NCI-H1048 (cell line): ENCODE results near the gene TRIM37.
"Not testable (repeated sequence)": the region's sequence is repeated elsewhere in the genome, so short reads cannot be mapped to it uniquely, and the experiment has no call there.

Experiments
- DNase-seq: peaks from one replicate; lab custom pipeline; 2025; lab: John Stamatoyannopoulos, UW

Gene TRIM37

DNA sequence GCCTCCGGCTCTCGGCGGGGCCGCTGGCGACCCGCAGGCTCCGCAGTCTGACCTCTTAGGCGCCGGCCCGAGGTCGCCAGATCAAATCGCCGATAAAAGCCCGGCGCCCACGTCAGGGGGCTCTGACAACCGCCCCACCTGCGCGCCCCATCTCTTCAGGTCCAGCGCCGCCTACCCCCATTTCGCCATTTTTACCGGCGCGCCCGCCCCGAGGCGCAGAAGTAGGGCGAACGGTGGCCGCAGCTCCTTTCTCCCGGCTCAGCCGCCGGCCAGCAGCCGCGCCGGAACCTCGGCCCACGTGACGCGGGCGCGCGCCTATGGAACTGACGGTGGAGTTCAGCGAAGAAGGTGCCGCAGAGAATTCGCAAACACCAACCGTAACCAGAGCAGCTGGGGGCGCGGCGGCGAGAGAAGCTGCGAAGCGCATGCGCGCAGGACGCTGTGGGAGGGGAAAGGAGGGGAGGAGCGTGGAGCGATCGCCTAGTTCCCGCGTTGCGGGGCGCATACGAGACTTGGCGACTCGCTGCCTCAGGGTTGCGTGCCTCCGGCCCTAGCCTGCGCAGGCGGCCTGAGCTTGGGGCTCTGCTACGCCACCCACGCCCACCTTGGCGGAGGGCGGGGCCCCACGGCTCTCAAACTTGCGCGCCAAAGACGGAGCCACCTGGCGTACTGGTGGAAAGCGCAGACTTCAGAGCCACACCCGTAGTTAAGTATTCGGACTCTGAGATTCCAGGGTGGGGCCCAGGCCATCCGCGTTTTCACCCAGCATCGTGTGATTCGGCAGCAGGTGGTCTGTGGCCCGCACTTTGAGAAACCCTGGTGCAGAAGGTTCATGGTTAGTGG, at the start of gene TRIM37:
Gene TRIM37, minus strand, starts transcription at position 418 of the 843 bp plus-strand sequence. CDS start 419 bp downstream, outside the sequence.
- DNase-seq = peak; percentile 94

DNA sequence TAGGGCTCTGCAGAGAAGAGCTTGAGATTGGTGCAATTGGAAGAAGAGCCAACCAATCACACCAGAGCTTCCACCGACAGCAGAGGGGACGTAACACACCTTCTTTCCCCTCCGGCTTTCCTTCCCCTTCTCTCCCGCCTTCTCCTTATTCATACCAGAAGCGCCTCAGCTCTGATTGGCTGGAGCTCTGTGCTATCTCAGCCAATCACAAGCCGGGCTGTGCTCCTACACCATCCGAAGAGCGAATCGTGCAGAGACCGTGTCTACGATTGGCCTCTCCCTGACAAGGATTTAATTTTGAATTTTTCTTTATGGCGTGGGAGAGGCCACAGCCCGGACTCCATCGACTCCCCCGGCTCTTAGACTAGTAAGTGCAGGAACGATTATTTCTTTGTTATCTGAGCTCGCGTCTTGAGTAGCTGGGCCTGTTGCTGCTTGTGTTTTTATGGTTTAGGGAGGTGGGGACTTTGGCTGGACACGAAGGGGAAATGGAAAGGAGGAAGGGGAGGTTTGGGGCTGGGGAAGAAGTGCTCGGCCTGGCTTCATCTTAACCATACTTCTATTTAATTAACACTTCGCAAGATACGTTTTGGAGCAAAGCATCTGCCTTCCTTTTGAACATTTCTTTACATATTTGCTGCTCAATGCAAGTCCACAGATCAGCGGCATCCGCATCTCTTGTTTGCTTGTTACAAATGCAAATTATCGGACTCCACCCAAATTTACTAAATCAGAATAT, 48.9 kb upstream of the TRIM37 start, which contains the start of gene PRR11:
Gene PRR11, plus strand, starts transcription at position 308 of the 739 bp plus-strand sequence. CDS start 14,007 bp downstream, outside the sequence.
- peak; percentile 100 for DNase-seq

GRCh38 chr17:59154721-59155438, 48.2 kb upstream of the TRIM37 start, which contains the start of gene SKA2:
SKA2 (minus strand) TSS chr17:59155186; CDS start chr17:59155163, 23 bp downstream.
- DNase-seq = peak; percentile 100

GRCh38 chr17:59154292-59154720, 47.6 kb upstream of the TRIM37 start:
- DNase-seq = no peak

GRCh38 chr17:59152925-59153324, 46.2 kb upstream of the TRIM37 start:
- no peak for DNase-seq

DNA sequence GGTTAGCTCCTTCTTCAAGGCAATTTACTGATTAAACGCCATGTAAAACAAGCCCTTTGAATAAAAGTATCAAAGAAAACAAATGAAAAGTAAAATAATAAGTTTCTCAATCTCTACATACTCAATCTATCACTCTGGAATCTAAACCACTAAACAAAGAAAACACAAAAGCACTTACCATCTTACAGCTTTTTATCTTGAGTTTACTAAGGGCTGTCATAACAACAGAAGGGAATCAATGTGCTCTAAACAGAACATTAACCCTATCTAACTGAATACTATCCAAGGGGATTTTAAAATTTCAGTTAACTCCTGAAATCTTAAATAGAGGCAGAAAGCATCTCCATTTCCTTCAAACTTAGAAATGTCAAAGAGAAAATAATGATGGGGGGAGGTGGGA, 44.9 kb upstream of the TRIM37 start:
- DNase-seq = no peak

DNA sequence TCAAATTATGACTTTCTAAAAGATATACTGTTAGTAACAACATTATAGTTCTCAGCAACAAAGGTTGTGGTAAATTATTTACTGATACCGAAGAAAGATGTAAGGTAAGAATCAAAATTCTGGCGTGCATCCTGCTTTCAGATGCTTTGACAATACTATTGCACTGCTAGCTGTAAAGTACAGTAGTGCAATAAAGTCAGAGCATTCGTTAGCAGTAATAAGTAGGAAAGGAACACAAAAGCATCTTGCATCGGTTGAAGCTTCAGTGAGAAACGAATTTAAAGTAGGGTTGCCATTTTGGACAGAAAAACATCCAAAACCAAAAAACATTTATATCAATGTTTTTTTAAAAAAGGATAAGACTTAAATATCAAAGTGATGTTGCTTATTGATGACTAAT, 44.3 kb upstream of the TRIM37 start:
- DNase-seq = no peak

GRCh38 chr17:59149841-59150511, 43.3 kb upstream of the TRIM37 start:
- no peak for DNase-seq

DNA sequence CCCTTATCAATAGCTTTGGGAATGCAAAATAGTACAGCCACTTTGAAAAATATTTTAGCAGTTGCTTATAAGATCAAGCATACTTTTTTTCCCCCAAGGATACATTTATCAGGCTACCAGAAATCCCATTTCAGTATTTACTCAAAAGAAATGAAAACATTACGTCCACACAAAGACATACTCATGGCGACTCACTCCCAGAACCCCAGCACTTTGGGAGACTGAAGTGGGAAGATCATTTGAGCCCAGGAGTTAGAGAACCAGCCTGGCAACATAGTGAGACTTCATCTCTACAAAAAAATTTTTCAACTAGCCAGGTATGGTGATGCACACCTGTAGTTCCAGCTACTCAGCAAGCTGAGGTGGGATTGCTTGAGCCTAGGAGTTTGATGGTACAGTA, 42.4 kb upstream of the TRIM37 start:
- DNase-seq = no peak

DNA sequence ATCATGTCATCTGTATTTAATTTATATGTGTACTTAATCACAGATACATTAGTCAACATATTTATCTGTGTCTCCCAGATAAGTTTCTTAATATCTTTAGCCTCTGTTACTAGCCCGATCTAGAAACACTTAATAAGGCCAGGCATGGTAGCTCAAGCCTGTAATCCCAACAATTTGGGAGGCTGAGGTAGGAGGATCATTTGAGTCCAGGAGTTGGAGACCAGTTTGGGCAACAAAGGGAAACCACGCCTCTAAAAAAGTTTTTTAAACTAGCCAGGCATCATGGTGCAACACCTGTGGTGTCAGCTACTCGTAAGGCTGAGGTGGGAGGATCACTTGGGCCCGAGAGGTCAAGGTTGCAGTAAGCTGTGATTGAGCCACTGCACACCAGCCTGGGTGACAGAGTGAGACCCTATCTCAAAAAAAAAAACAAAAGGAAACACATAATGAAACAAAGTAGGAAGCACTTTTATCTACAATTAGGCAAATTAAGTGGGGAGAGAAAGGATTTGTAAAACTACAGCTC, 39.0 kb upstream of the TRIM37 start:
- no peak for DNase-seq

GRCh38 chr17:59141860-59142259, 35.2 kb upstream of the TRIM37 start:
- no peak for DNase-seq

- no peak for DNase-seq
These were observed 33.3 kb upstream of the TRIM37 start for GRCh38 chr17:59139939-59140338.

DNA sequence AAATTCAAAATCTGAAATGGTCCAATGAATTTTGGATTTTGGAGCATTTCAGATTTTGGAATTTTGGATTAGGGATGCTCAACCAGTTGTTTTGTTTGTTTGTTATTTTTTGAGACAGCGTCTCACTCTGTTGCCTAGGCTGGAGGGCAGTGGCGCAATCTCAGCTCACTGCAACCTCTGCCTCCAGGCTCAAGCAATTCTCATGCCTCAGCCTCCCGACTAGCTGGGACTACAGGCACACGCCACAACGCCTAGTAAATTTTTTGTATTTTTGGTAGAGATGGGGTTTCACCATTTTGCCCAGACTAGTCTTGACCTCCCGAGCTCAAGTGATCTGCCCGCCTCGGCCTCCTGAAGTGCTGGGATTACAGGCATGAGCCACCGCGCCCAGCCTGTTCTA, 31.7 kb upstream of the TRIM37 start:
- DNase-seq = not testable (repeated sequence)

GRCh38 chr17:59131131-59131530, 24.5 kb upstream of the TRIM37 start:
- DNase-seq = no peak

- no peak for DNase-seq
These were observed 23.1 kb upstream of the TRIM37 start for GRCh38 chr17:59129814-59130213.

GRCh38 chr17:59126809-59127417, 20.2 kb upstream of the TRIM37 start:
- no peak for DNase-seq

DNA sequence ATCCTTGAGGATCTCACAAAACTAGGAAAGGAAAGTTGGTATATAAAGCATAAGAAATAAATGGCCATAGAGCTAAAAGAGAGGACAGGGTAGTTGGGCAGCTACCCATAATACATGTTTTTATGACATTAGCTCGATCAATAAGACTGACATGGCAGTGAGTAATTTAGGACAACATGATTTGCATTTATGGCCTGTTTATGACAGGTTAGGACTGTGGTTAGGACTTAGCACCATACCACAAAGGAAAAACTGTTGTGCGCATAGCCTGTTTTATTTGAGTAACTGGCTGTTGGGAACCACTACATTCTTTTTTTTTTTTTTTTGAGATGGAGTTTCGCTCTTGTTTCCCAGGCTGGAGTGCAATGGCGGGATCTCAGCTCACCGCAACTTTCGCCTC, 18.0 kb upstream of the TRIM37 start:
- DNase-seq = no peak

DNA sequence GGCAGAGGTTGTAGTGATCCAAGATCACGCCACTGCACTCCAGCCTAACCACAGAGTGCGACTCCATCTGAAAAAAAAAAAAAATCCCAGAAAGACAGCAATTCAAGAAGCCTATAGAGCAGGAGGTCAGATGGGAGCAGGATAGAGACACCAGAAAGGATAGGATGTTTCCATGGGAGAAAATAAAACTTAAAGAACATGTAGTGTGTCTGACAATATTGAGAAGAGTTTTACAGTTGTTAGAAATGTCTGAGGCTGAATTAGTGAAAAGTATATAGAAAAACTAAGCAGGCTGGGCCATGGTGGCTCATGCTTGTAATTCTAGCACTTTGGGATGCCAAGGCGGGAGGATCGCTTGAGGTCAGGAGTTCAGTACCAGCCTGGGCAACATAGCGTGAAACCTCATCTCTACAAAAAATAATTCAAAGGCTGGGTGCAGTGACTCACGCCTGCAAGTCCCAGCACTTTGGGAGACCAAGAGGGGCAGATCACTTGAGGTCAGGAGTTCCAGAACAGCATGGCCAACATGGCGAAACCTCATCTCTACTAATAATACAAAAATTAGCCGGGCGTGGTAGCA, 15.3 kb upstream of the TRIM37 start:
- DNase-seq = no peak

DNA sequence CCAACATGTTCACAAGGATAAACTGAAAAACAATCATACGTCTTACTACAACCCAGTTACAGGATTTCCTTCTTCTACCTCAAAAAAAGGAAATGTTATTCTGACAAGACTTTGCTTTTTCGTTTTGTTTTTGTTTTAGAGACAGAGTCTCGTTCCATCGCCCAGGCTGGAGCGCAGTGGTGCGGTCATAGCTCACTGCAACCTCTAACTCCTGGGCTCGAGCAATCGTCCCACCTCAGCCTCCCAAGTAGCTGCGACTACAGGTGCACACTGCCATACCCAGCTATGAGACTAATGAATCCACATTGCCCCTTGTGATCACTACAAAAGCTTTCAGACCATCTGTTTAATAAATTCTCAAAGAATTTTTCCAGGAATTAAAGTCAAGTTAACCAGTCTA, 8.8 kb upstream of the TRIM37 start:
- DNase-seq = no peak

DNA sequence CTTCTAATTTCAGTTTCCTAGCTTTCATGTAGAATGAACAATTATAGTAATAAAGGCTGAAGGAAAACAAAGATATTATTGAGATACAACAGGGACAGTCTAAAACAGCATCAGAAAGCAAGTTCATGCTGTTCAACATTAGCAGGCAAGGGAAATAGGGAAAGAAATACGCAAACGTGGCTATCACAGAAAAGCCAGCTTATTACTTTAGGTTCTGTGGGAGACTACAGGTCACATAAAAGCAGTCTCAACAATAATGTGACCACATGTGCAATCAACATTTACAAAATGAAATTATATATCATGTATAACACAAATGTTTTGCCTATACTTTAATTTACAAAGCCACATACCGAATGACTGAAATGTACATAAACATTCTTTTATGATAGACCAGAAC, 4.9 kb upstream of the TRIM37 start:
- no peak for DNase-seq

- no peak for DNase-seq
These were observed 4.3 kb upstream of the TRIM37 start for GRCh38 chr17:59110973-59111372.
